GM19397 (cell line): ENCODE measurements around the gene DLEC1.
"Not testable (repeated sequence)": the region's sequence is repeated elsewhere in the genome, so short reads cannot be mapped to it uniquely, and the experiment has no call there.

ENCODE experiments used
- ATAC-seq: cut with Tn5 transposase; IDR thresholded peaks from one replicate; pipeline ENCODE4 v1.9.1; 2021; ENCODE audit warnings: mild to moderate bottlenecking, moderate library complexity; ENCODE audit not compliant: unreplicated experiment

Gene DLEC1

DNA sequence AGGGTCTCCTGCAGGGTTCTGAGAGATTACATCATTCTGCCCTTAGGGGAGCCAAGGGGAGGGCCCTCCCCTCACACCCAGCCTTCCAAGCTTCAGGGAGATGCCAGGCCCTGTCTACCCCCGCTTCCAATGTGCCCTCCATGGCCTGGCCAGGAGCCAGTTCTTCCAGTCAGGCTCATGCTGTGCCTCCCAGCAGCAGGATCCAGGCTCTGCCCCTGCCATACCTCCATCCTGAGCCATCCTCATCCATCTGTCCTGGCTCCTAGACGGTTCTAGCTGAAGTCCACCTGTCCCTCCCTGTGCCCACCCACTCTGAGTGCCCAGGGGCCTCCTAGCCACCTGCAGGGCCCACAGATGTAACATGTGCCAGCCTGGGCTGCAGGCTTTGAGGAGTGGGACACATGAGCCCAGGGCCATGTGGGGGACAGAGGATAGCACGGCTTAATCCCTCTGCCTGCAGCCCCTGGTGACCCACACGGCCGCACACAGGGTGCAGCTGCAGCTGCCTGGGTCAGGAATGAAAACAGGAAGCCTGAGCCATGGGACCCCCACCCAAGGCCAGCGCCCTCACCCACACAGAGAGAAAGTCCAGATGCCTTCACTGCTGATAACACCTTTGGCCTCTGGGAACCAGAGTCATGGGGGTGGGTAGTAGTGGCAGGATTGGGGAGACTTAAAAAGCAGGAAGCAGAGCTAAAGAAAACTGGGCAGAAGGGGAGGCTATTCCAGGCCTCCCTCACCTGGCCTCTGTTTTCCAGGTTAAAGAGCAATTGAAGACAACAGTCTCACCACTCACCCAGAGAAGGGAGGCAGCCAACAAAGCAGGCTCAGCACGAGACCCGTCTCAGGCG lies 21.3 kb upstream of the DLEC1 start:
- ATAC-seq = no peak

DNA sequence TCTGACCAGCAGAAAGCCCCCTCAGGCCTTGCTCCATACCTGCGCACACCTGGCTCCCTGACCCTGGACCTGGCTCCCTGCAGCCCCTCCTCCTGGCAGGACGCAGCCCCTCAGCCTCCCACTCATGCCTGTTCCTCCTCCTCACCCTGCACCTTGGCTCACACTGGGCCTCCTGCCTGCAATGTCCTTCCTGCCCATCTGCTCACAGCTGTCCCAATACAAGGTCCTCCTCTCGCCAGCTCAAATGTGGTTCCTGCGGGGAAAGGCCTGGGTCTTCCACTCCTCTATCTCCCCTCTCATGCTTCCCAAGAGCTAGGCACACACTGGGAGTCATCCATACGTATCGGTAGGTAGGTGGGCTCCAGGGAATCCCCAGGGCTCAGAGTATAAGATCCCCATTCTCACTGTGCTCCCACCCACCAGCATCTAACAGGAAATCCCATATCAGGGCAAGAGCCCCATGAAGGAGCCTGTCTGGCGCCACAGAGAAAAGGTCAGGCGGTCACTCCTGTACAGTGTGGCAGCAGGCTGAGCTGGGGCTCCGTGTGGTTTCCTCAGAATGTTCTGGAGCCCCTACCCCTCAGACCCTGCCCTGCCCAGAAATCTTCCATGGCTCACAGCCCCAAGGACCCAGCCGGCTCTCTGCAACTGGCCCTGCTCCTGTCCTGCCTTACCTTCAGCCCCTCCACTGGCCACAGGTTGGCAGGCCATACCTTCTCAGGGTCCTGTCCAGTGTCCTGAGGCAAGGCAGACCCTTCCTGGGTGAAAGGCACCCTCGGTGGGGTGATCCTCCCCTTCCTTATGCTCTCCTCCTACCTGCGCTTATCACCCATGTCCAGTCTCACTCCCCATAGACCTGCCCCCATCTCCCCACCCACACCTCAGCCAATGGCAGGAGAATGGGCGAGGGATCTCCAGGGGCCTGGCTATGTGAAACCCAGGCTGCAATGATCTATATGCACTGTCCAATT lies 20.4 kb upstream of the DLEC1 start:
- no peak for ATAC-seq

DNA sequence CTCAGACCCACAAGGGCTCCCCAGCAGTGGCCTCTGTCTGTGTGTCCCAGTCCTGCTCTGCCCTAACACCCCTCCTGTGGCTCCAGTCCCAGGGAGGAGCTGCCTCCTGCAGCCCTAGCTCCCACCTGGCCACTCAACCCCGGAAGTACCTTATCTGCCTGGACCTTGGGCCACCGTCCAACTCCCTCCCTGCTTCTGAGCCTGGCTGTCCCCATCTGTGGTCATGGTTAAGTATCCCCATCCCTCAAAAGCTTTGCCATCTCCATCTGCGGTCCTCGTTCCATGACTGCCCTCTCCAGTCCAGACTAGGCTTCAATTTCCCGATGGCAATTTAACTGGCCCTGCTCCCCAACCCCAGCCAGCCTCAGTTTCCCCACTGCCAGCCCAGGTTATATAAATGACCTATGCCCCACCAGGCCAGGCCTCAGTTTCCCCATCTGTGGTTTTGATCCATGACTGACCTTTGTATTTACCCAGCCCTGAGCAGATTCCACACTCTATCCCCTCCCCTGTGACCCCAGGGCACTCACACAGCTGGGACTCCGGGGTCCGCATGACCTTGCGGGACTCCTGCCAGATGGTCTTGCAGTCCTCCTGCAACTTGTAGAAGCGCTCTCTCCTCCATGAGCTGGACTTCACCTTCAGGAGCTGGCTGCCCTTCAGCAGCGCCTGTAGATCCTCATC lies 19.2 kb upstream of the DLEC1 start:
- ATAC-seq = no peak

DNA sequence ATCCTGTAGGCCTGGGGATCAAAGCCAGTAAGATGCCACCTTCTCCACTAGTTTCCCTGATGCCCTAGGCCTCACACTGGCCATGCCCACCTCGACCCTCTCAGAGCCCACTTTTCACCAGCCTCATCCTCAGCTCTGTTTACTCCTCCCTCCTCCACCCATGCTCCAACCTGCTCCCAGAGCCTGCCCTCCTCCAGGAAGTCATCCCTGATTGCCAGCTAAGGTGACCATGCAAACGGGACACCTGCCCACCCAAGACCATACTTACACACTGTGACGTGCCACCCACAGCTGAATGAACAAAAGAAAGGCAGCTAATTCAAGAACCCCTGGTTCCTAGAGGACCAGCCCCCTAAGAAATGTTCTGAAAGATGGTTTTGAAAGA lies 18.7 kb upstream of the DLEC1 start:
- no peak for ATAC-seq

DNA sequence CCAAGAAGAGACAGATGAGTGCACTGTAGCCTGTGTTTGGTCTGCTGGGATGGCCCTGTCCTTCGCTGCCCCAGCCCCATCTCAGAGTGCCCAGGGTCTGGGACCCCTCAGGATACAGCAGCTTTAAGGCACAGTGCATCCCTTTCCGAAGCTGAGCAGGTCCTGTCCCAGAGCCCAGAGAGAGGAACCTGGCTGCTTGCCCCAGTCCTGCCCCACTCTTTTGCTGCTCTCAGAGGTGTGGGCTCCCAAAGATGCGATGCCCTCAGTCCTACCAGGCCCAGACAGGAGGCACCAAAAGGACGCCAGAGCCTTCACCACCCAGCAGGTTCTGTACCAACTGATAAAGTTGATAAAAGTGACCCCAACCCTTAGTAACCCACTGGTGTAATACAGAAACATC lies 17.8 kb upstream of the DLEC1 start:
- ATAC-seq = no peak

DNA sequence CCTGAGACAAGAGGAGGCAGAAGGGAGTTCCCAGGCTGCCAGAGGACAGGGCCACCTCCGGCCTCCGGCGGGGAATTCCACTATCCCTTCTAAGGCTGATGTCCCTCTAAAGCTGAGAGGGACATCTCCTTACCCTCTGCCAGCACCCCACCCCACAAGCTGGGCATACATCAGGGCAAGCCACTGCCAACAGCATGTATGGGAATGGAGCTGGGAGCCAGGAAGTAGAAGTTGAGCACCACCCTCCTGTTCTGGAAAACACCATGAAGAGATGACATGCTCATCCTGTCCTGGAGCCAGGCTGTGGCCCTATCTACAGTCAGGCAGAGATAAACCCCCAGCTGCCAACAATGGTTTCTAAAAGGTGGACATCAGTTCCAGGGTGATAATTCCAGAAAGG lies 16.7 kb upstream of the DLEC1 start:
- ATAC-seq = no peak

DNA sequence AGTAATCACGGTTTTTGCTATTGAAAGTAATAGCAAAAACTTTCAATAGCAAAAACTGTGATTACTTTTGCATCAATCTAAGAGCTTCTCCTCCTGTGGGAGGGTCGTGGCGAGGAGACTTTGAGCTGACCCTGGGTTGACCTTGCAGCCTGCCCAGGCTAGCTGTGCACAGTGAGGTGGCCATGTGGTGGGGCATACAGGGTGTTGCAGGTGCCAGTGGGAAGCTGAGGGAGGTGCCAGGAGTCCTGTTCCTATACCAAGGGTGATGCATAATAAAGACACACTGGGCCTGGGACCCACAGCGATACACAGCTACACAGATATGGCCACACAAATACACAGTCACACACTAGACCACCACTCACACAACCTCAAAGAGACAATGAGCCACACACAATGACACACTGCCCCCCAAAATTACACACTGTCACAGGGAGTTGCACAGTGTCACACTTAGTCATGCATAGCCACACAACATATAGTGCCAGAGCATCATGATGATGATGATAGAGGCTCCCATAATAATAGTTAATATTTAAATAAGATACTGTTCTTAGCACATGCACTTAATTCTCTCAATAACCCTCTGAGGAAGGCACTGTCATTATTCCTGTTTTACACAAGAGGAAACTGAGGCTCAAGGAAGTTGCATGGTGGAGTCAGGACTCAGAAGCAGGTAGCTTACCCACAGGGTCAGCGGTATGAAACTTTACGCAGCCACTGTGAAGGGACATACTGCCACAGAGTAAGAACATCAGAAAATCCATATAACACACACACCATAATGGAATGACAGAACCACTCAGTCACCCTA lies 15.9 kb upstream of the DLEC1 start:
- no peak for ATAC-seq

DNA sequence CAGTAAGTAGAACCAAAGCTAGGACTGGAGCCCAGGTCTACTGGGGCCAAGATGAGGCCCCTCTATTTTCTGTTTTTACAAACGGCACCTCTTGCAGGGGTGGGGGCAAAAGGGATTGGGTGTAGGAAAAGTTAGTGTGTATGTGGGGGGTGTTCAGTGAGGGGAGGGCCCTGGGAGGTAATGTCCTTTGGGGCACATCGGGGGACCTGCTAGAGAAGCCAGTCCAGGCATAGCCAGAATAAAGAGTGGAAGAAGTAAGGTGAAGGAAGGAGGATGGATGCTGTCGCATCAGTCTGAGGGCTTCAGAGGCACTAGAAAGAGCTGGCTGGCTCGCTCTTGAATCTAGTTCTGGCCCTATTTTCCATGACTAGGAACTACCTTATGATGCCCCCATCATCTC lies 12.2 kb upstream of the DLEC1 start:
- ATAC-seq = no peak

DNA sequence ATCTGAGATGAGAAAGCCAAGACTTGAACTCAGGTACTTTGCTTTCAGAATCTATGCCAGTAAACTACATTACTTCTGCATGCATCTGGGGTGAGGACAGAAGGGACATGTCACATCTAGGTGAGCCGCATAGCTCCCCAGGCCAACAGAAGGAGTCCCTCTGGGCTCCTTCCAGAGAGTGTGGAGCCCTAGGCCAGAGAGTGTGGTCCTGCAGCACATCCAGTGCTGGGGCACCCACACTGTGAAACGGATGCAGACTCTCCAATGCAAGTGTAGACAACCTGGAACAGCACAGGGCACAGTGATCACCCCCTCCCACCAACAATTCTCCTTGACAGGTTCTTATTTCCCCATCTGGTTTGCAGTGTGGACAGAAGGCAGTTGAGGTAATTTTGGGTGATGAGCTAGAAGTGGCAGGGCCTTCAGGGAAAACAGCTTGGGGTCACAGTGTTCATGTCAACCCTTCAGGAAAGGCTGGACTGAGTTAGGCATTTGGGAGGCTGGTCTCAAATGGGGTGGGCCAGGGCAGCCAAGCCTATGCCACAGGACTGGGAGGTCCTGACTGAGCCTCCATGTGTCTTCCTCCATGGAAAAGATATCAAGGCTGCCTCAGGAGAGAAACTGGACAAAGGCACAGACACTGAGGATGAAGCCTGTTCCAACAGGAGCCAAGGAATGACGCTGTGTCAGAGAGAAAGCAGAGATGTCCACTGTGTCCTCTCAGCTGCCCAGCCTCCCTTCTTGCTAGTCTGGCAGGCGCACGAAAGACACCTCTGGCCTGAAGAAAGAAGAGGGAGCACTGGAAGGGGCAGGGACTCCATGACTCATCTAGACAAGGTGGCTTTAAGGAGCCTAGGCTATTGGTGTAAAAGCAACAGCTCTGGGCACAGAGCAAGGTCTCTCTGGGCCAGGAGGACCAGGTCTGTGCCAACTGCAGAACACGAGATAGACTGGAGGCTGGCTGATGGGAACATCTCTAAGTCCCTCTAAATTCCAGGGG lies 11.2 kb upstream of the DLEC1 start:
- ATAC-seq = no peak

DNA sequence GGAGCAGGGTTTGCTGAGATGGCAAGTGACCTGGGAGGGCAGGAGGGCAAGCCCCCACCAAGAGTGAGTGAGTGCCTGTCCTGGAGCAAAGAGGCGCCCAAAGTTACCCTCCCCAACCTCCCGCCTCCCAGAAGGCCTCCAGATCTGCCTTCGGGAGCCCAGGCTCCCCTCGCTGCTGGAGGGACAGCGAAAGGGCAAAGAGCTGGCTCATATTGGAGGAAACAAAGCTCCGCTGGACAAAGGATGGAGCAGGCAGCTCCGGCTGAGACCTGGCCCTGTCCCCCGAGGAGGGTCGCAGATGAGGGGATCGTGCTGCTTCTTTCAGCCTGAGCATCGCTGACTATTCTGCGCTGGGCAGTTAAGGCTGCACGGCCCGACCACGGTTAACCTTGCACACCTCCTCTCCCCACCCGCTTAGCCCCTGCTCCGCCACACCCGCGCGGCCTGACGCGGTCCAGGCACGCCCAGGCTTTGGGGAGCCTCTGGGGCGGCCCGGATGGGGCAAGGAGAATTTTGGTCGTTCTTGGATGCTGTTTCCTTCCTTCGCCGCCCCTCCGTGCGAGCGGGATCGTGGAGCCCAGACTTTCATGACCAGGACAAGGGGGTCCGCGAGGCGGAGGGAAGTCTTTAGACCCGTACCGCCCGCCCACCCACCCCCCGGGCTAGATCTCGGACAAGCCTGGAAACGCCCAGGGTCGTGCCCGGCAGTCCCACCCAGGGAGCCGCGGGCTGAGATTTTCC lies 10.2 kb upstream of the DLEC1 start:
- no peak for ATAC-seq

DNA sequence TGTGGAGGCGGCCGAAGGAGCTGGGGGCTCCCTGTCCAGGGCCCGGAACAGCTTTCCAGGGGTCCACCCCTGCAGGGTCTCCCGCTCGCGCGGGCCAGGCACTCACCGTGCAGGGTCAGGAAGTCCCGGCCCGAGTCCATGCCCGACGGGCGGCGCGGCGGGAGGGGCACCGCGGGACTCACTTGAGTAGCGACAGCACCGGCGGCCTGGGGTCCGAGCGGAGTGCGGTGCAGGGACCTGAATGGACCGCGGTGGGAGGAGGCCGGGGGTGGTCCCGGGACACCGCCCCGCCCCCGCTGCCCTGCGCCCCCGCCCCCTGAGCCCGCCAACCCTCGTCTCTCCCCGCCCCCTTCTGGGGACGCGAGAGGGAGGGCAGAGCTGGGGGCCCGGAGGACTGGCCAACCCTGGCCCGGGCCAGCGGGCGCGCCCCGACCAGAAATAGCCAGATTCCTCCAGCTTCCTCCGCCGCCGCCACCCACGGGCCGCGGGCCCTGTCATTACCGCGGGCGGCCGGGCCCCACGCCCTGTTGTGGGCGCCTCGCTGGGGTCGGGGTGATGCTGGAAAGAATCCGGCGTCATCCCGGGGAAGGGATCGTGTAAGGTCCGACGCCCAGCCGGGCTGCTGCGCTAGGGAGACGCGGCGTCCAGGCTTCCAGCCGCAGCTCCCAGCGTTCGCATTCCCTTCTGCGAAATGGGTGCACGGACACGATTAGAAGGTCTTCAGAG lies 9.4 kb upstream of the DLEC1 start, which contains the start of gene PLCD1:
Gene PLCD1, minus strand, starts transcription at position 243 of the 726 bp plus-strand sequence. Its CDS starts 103 bp downstream, at position 140.
- ATAC-seq = no peak

DNA sequence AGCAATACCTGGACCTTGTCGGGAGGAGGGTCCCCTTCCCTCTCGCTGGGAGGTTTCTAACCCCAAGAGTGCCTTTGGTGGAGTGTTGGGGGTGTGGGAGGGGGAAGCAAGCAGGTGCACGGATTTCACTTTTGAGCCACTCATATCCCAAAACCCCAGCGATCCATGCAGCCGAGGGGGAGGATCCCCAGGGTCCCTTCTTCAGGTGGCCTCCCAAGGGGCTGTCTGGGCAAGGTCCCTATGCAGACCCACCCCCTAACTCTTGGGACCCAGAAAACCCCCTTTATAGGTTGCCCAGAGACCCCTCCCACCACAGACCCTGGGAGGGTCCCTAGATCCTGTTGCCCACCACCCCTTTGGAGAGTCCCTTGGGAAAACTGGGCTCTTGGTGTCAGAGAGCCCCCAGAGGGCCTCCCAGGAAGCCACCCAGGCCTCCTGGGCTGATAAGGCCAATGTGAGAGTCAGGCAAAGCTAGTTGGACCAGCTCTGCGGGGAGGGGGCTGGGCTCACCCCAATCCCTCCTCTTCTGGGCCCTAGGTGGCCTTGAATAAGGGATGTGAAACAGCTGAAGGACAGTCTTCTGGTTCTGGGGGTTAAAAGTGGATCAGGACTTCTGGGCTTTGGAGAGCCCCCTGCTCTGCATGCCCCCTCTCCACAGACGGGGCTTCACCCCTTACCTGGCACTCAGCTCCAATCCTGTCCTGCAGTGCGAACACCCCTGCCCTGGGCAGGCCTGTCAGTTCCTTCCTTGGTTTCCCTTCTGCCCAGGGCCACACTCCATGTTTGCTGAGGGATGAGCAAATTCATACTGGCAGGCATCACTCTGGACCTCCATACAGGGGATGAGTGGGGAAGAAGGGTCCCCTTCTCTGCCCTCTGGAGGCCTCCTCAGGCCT lies 8.6 kb upstream of the DLEC1 start:
- ATAC-seq = no peak

DNA sequence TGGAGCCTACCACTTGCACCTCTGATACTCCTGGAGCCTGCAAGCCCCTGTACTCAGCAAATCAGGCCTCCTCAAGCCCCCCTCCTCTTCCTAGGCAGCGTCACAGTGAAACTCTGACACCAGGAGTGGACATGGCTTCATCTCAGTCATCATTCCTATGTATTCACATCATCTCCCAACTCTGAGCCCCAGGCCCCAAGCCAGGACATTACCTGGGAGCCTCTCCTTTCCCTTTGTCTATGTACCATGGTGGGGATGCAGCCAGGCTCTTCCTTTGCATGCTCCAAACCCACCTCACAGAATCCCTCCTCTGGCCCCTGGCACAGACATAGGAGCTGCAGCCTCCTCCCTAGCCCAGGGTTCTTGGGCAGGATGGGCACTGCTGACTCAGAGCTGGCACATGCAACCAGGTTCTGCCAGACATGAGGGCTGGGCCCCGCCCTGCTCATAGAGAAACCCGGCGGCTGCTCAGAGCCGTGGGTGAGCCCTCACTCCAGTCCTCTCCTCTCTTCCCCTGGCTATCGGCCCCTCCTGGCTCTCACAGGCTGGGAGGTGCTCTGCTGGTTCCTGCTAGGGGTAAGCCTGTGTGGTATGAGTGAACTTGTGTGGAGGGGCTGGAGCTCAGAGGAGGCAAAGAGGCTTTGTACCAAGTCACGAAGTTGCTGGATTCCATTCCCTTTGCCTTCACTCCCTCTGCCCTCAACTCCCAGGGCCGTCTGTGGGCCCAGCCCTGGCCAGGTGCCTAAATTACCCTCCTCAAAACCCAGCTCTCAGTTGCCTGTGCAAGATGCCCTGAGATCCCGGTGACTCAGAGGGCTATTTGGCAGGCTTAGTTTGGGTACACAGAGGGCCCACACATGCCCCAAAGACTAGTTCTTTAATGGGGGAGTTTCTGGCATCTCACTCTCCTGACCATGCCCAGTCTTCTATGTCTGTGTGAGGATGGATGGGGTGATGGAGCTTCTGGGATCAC lies 7.7 kb upstream of the DLEC1 start:
- no peak for ATAC-seq

DNA sequence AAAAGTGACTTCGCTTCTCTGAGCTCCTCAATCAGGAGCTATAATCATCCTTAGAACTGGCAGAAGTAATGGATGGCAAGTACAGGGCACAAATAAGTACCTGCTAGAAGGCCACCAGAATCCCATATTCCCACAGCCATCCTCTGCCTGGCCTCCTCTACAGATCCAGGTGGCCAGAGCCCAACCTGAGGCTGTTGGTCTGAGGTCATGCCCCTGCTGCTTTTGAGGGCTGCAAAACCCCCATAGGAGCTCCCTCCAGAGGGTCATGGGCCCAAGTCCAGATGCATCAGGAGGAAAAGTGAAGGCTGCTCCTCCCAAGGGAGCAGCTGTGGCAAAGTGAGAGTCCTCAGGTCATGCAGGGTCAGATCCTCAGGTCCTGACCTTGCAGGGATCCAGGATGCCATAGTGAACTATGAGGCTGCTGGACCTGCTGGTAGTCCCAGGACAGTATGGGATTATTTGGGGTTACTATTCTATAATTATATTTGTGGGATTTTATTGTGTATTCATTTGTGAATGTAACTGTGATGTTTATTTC lies 6.6 kb upstream of the DLEC1 start:
- no peak for ATAC-seq

DNA sequence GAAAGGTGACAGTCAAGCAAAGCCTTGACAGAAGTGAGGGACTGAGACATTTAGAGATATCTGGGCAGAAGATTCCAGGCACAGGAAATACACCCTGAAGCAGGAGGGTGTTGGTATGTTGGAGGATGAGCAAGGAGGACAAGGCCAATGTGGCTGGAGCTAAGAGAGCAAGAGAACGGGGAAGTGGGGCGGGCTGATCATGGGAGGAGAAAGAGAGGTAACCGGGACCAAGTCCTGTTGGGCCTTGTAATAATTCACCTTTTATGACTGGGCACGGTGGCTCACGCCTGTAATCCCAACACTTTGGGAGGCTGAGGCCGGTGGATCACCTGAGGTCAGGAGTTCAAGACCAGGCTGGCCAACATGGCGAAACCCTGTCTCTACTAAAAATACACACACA lies 5.4 kb upstream of the DLEC1 start:
- ATAC-seq = not testable (repeated sequence)
